ENCODE results near the gene ACAP3. TPM values are rescaled to one million over a fixed set of nuclear protein-coding genes. Genes with fewer than 3 reads are reported as not detected.
A peak's percentile ranks its signal among the peaks of the same experiment; 100 is the strongest.

ACAP3 gene
- total and polyA plus RNA-seq, 8 donors = 30.8 to 73.6 (median 44.2) TPM

DNA sequence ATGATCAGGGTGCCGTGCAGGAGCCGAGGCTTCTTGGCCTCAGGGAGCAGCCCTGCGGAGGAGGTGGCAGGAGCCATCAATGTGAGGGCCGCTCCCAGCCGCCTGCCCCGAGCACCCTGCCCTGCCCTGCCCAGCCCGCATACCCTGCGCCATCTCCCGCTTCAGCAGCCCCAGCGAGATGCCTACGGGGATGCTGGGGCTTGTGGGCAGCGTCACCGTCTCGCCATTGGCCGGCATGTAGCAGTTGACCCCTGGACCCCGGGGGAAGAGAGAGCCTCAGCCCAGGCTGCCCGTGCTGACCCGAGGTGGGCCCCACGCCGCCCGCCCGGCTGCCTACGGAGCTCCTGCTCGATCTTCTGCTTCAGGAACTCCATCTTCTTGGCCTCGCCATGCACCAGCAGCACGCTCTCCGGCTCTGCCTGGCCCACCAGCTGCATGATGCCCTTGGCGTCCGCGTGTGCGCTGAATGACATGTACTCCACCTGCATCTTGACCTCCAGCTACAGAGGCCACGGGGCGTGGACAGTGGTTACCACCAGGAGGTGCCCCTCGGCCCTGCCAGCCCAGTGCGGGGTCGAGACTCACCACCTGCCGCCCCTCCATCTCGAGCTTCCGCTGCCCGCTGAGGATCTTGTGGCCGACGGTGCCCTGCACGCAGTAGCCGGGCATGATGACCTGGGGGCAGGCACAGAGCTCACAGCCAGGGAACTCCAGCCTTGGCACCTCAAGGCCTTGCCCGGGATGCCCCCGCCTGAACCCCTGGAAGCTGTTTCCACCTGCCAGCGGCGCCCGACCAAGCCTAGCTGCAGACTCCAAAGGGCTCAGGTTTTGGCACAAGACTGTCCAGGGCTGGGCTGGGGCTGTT is 5.0 kb upstream of the ACAP3 start:
- no peaks in the 10 kb centered on the region for H3K9me3 ChIP-seq
- peaks cover 0 to 76% of the 10 kb centered on the region in 2 donors for H3K36me3 ChIP-seq
- DNase-seq (no peak), ATAC-seq (no peak)
- TF ChIP-seq, protein P1, sequence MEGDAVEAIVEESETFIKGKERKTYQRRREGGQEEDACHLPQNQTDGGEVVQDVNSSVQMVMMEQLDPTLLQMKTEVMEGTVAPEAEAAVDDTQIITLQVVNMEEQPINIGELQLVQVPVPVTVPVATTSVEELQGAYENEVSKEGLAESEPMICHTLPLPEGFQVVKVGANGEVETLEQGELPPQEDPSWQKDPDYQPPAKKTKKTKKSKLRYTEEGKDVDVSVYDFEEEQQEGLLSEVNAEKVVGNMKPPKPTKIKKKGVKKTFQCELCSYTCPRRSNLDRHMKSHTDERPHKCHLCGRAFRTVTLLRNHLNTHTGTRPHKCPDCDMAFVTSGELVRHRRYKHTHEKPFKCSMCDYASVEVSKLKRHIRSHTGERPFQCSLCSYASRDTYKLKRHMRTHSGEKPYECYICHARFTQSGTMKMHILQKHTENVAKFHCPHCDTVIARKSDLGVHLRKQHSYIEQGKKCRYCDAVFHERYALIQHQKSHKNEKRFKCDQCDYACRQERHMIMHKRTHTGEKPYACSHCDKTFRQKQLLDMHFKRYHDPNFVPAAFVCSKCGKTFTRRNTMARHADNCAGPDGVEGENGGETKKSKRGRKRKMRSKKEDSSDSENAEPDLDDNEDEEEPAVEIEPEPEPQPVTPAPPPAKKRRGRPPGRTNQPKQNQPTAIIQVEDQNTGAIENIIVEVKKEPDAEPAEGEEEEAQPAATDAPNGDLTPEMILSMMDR (IDR thresholded peaks at IDR 0.05) = no peak
- no peak overlapping the region for H3K4me3 ChIP-seq
- intact Hi-C loops (cut with DNase I) = no loop called here
- peaks cover 0 to 18% of the 10 kb centered on the region in 2 donors for H3K4me1 ChIP-seq
- no peaks in the 10 kb centered on the region for H3K27me3 ChIP-seq
- no peak overlapping the region for H3K27ac ChIP-seq

GRCh38 chr1:1311107-1312104 is 3.7 kb upstream of the ACAP3 start:
- DNase-seq (no peak), ATAC-seq (no peak)
- intact Hi-C loops (cut with DNase I) = no loop called here
- H3K27me3 ChIP-seq = no peaks in the 10 kb centered on the region
- no peak overlapping the region for H3K4me3 ChIP-seq
- H3K36me3 ChIP-seq = peaks cover 0 to 64% of the 10 kb centered on the region in 2 donors
- H3K4me1 ChIP-seq = peaks cover 5 to 25% of the 10 kb centered on the region in 2 donors
- TF ChIP-seq, protein P1 (IDR thresholded peaks at IDR 0.05) = no peak
- H3K27ac ChIP-seq = no peak overlapping the region
- H3K9me3 ChIP-seq = no peaks in the 10 kb centered on the region

GRCh38 chr1:1310476-1311053 is 2.8 kb upstream of the ACAP3 start:
- Histone ChIP-seq H3K27me3 (no peaks in the 10 kb centered on the region), H3K9me3 (no peaks in the 10 kb centered on the region), H3K4me1 (peaks cover 14 to 33% of the 10 kb centered on the region in 2 donors), H3K27ac (no peak overlapping the region), H3K4me3 (no peak overlapping the region), H3K36me3 (peaks cover 0 to 59% of the 10 kb centered on the region in 2 donors)
- DNase-seq (no peak), ATAC-seq (no peak)
- TF ChIP-seq, protein P1 (IDR thresholded peaks at IDR 0.05) = no peak
- intact Hi-C loops (cut with DNase I) = no loop called here

- TF ChIP-seq, protein P1 (IDR thresholded peaks at IDR 0.05) = no peak
- no peak for ATAC-seq
- DNase-seq = no peak
- Histone ChIP-seq H3K9me3 (no peaks in the 10 kb centered on the region), H3K4me3 (peak overlapping the region in 1 of 2 donors; percentile 91), H3K27me3 (no peaks in the 10 kb centered on the region), H3K36me3 (peaks cover 0 to 56% of the 10 kb centered on the region in 2 donors), H3K4me1 (peaks cover 19 to 38% of the 10 kb centered on the region in 2 donors), H3K27ac (no peak overlapping the region)
- intact Hi-C loops (cut with DNase I) = no loop called here
These were observed 2.3 kb upstream of the ACAP3 start for GRCh38 chr1:1310109-1310385.

All from left lung (tissue), 10 donors.